ENCODE results near the gene THEMIS.

DNA sequence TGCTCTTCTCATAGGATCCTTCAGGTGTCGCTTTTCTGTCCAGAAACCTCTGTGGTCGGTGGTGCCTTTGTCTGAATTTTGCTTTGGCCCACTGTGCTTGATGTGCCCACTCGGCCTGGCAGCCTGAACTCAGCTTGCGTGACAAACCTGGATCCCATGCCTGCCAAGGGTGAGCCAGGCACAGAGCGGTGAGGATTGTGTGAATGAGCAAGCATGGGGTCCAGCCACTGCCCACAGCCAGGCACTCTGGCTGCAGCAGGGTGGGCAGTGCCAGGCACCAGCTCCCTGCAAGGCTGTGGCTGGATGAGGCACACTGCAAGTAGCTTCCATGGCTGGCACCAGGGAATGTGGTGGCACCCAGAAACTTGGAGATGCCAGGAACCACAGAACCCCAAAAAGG, 110.3 kb downstream of the THEMIS start:
- TF ChIP-seq, protein P1, sequence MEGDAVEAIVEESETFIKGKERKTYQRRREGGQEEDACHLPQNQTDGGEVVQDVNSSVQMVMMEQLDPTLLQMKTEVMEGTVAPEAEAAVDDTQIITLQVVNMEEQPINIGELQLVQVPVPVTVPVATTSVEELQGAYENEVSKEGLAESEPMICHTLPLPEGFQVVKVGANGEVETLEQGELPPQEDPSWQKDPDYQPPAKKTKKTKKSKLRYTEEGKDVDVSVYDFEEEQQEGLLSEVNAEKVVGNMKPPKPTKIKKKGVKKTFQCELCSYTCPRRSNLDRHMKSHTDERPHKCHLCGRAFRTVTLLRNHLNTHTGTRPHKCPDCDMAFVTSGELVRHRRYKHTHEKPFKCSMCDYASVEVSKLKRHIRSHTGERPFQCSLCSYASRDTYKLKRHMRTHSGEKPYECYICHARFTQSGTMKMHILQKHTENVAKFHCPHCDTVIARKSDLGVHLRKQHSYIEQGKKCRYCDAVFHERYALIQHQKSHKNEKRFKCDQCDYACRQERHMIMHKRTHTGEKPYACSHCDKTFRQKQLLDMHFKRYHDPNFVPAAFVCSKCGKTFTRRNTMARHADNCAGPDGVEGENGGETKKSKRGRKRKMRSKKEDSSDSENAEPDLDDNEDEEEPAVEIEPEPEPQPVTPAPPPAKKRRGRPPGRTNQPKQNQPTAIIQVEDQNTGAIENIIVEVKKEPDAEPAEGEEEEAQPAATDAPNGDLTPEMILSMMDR (IDR thresholded peaks at IDR 0.05): no peak
- TF ChIP-seq POLR2A (IDR thresholded peaks at IDR 0.05): no peak

Data from suprapubic skin (tissue), 3 donors.